ENCODE results near the gene DHX9. TPM values are rescaled to one million over a fixed set of nuclear protein-coding genes. Genes with fewer than 3 reads are reported as not detected.

DHX9 gene
- total and polyA plus RNA-seq, 9 of the 15 experiments (the other 6 are each of a cell fraction or from before 2014, with no cell fraction given), result 100 to 409 (median 294) TPM

DNA sequence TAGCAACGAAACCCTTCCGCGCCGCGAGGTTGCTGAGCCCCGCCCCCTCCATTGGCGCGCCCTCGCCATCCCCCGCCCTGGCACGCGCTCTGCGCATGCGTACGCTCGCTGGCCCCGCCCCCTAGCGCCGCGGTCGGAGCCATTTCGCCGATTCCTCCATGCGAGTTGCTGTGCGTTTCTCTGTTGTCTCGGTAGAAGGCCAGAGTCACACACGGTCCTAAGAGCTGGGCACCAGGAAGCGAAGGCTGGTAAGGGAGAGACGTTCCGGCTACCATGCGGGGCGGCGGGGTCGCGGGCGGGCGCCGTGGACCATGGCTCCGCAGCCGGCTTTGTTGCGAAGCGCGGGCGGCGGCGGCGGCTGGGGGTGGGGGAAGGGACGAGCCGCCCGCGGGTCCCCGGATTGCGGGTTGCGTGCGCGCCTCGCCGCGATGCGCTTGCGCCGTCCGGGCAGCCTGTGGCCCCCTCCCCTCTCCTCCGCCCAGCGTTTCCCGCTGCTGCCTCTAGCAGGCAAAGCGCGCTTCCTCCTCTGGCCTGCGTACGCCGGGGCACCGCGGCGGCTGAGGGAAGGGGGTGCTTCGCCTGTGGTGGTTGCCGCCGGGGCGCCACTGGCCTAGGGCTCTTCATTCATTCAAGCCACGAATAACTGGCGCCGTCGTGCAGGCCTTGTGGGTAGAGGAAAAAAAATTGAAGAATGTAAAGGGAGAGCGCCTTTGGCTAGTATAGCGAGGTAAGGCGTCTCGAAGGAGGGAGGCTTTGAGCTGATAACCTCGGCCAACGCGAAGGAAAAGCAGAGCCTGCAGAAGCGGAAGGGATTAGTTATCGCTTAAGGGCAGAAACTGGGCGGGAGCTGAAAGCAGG is at the start of gene DHX9 (continued):
- TF ChIP-seq, protein P1, sequence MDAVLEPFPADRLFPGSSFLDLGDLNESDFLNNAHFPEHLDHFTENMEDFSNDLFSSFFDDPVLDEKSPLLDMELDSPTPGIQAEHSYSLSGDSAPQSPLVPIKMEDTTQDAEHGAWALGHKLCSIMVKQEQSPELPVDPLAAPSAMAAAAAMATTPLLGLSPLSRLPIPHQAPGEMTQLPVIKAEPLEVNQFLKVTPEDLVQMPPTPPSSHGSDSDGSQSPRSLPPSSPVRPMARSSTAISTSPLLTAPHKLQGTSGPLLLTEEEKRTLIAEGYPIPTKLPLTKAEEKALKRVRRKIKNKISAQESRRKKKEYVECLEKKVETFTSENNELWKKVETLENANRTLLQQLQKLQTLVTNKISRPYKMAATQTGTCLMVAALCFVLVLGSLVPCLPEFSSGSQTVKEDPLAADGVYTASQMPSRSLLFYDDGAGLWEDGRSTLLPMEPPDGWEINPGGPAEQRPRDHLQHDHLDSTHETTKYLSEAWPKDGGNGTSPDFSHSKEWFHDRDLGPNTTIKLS (IDR thresholded peaks at IDR 0.05; ENCODE audit: borderline replicate concordance, low read depth), result peak; percentile 74; the same call in 1 of the 2 replicates
- TF ChIP-seq SIRT6 (IDR thresholded peaks at IDR 0.05; ENCODE audit: low read depth, low read length), result peak; percentile 75
- TF ChIP-seq GABPB1 (CRISPR knock-in tag; IDR thresholded peaks at IDR 0.05), result peak; percentile 81
- TF ChIP-seq, protein P2, sequence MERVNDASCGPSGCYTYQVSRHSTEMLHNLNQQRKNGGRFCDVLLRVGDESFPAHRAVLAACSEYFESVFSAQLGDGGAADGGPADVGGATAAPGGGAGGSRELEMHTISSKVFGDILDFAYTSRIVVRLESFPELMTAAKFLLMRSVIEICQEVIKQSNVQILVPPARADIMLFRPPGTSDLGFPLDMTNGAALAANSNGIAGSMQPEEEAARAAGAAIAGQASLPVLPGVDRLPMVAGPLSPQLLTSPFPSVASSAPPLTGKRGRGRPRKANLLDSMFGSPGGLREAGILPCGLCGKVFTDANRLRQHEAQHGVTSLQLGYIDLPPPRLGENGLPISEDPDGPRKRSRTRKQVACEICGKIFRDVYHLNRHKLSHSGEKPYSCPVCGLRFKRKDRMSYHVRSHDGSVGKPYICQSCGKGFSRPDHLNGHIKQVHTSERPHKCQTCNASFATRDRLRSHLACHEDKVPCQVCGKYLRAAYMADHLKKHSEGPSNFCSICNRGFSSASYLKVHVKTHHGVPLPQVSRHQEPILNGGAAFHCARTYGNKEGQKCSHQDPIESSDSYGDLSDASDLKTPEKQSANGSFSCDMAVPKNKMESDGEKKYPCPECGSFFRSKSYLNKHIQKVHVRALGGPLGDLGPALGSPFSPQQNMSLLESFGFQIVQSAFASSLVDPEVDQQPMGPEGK (CRISPR knock-in tag; IDR thresholded peaks at IDR 0.05; ENCODE audit: borderline replicate concordance), result no peak
- TF ChIP-seq ASH1L (IDR thresholded peaks at IDR 0.05; ENCODE audit: borderline replicate concordance, low read depth, partially characterized antibody), result no peak
- TF ChIP-seq CHCHD3 (CRISPR knock-in tag; IDR thresholded peaks at IDR 0.05), result no peak
- TF ChIP-seq SMARCB1 (IDR thresholded peaks at IDR 0.05; ENCODE audit: insufficient read length, low read depth), result no peak
- no peak for TF ChIP-seq HEY1 (CRISPR knock-in tag; IDR thresholded peaks at IDR 0.05; ENCODE audit: borderline replicate concordance)
- TF ChIP-seq MCM5 (IDR thresholded peaks at IDR 0.05; ENCODE audit: low read depth), result no peak
- TF ChIP-seq ZNF79 (CRISPR knock-in tag; IDR thresholded peaks at IDR 0.05; ENCODE audit: low read depth), result 0 out of 2 replicates have a peak, but pooled peaks have one; percentile 43
- peak; percentile 33 to 93 (median 88) for TF ChIP-seq YY1 (IDR thresholded peaks at IDR 0.05; ENCODE audit: borderline replicate concordance in 1 of 3, control insufficient read depth in 1 of 3, extremely low read depth in 1 of 3, insufficient read depth in 3 of 3, insufficient read length in 1 of 3, insufficient replicate concordance in 2 of 3, low read depth in 1 of 3, low read length in 2 of 3)
- no peak for TF ChIP-seq ZNF133 (CRISPR knock-in tag; IDR thresholded peaks at IDR 0.05)
- TF ChIP-seq, protein P3, sequence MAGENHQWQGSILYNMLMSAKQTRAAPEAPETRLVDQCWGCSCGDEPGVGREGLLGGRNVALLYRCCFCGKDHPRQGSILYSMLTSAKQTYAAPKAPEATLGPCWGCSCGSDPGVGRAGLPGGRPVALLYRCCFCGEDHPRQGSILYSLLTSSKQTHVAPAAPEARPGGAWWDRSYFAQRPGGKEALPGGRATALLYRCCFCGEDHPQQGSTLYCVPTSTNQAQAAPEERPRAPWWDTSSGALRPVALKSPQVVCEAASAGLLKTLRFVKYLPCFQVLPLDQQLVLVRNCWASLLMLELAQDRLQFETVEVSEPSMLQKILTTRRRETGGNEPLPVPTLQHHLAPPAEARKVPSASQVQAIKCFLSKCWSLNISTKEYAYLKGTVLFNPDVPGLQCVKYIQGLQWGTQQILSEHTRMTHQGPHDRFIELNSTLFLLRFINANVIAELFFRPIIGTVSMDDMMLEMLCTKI (IDR thresholded peaks at IDR 0.05; ENCODE audit: partially characterized antibody), result no peak
- TF ChIP-seq CCAR2 (IDR thresholded peaks at IDR 0.05; ENCODE audit: low read depth, low read length), result no peak
- TF ChIP-seq, protein P4, sequence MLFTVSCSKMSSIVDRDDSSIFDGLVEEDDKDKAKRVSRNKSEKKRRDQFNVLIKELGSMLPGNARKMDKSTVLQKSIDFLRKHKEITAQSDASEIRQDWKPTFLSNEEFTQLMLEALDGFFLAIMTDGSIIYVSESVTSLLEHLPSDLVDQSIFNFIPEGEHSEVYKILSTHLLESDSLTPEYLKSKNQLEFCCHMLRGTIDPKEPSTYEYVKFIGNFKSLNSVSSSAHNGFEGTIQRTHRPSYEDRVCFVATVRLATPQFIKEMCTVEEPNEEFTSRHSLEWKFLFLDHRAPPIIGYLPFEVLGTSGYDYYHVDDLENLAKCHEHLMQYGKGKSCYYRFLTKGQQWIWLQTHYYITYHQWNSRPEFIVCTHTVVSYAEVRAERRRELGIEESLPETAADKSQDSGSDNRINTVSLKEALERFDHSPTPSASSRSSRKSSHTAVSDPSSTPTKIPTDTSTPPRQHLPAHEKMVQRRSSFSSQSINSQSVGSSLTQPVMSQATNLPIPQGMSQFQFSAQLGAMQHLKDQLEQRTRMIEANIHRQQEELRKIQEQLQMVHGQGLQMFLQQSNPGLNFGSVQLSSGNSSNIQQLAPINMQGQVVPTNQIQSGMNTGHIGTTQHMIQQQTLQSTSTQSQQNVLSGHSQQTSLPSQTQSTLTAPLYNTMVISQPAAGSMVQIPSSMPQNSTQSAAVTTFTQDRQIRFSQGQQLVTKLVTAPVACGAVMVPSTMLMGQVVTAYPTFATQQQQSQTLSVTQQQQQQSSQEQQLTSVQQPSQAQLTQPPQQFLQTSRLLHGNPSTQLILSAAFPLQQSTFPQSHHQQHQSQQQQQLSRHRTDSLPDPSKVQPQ (CRISPR knock-in tag; IDR thresholded peaks at IDR 0.05; ENCODE audit: borderline replicate concordance), result no peak
- TF ChIP-seq PHF21A (IDR thresholded peaks at IDR 0.05; ENCODE audit: borderline replicate concordance, low read depth), result 0 out of 2 replicates have a peak, but pooled peaks have one; percentile 5
- TF ChIP-seq ZNF140 (CRISPR knock-in tag; IDR thresholded peaks at IDR 0.05), result no peak
- TF ChIP-seq TFAM (CRISPR knock-in tag; conservative IDR thresholded peaks at IDR 0.05), result no peak

Data from K562 (cell line).